Measurements from ENCODE around the gene ADD1.

- TF ChIP-seq CTCF (conservative IDR thresholded peaks at IDR 0.05; ENCODE audit: low read depth, low read length) (no peak), EZH2 (IDR thresholded peaks at IDR 0.05; ENCODE audit: borderline replicate concordance, low read depth, low read length, poor library complexity, severe bottlenecking) (no peak)
These were observed 33.3 kb upstream of the ADD1 start for GRCh38 chr4:2810388-2810787.
